K562 (cell line): ENCODE results near the gene RETREG2. TPM values are rescaled to one million over a fixed set of nuclear protein-coding genes. Genes with fewer than 3 reads are reported as not detected.

Experiments used
- ATF4 ChIP-seq: fragments of 450-650 bp; formaldehyde crosslinking; IDR thresholded peaks from 2 replicates; pipeline ENCODE4 v1.4.0; 2022; ENCODE audit warnings: mild to moderate bottlenecking, moderate library complexity
- BDP1 ChIP-seq: IDR thresholded peaks from 3 replicates; pipeline ENCODE4 v1.6.1; 2011; ENCODE audit not compliant: insufficient read length, insufficient read depth
- BMI1 ChIP-seq: fragments of 150-350 bp; IDR thresholded peaks from 2 replicates; pipeline ENCODE4 v1.6.1; 2014; ENCODE audit warnings: low read length
- CTCF ChIP-seq, 3 experiments: IDR thresholded peaks in 2 of 3; conservative IDR thresholded peaks in 1 of 3; 2 replicates each; pipeline ENCODE4 v1.5.1; 2011 to 2012; ENCODE audit warnings: low read length in 3 of 3, mild to moderate bottlenecking in 3 of 3, control low read depth in 2 of 3, improper control_type of control experiment in 1 of 3, inconsistent platforms in 1 of 3, low read depth in 1 of 3, mixed read lengths in 1 of 3, moderate library complexity in 1 of 3; ENCODE audit not compliant: insufficient read depth in 2 of 3
- MAFK ChIP-seq: IDR thresholded peaks from 2 replicates; pipeline ENCODE4 v1.6.1; 2011; ENCODE audit warnings: low read length, improper control_type of control experiment
- NR4A1 ChIP-seq, 2 experiments: fragments of 250-450 bp in 1 of 2; fragments of 450-650 bp in 1 of 2; sonication (Bioruptor Pico) in 1 of 2; IDR thresholded peaks; 2 replicates each; pipeline versions ENCODE4 v1.4.0 to v1.6.1; 2016 to 2020; ENCODE audit warnings: mild to moderate bottlenecking in 2 of 2, missing compliant biosample characterization in 1 of 2, missing genetic modification characterization in 1 of 2, moderate library complexity in 1 of 2
- POLR3G ChIP-seq: IDR thresholded peaks from 2 replicates; pipeline ENCODE4 v1.6.1; 2011; ENCODE audit not compliant: insufficient read length, insufficient replicate concordance; ENCODE audit errors: extremely low read depth
- PTRF ChIP-seq: fragments of 450-650 bp; IDR thresholded peaks from 2 replicates; pipeline ENCODE4 v1.6.1; 2016; ENCODE audit warnings: mild to moderate bottlenecking, missing genetic modification characterization, missing compliant biosample characterization
- PYGO2 ChIP-seq: fragments of 450-650 bp; IDR thresholded peaks from 2 replicates; pipeline ENCODE4 v1.6.1; 2016; ENCODE audit warnings: mild to moderate bottlenecking, missing genetic modification characterization, moderate library complexity, missing compliant biosample characterization
- RERE ChIP-seq: sonication (generic); formaldehyde crosslinking; IDR thresholded peaks from 2 replicates; pipeline ENCODE4 v1.8.0; 2023; ENCODE audit warnings: missing genetic modification reagents, mild to moderate bottlenecking, borderline replicate concordance
- RUNX1 ChIP-seq: sonication (generic); IDR thresholded peaks from 2 replicates; pipeline ENCODE4 v1.6.1; 2016; ENCODE audit warnings: antibody characterized with exemption, low read depth
- TAF15 ChIP-seq: fragments of 200-400 bp; formaldehyde crosslinking; IDR thresholded peaks from 2 replicates; pipeline ENCODE4 v1.6.1; 2017; ENCODE audit warnings: mild to moderate bottlenecking, low read depth, low read length, moderate library complexity
- ZBTB5 ChIP-seq: fragments of 450-650 bp; IDR thresholded peaks from 2 replicates; pipeline ENCODE4 v1.6.1; 2017; ENCODE audit warnings: antibody characterized with exemption
- ZKSCAN8 ChIP-seq: fragments of 200-800 bp; sonication (Bioruptor generic); IDR thresholded peaks from 2 replicates; pipeline ENCODE4 v1.6.1; 2016; ENCODE audit warnings: missing genetic modification characterization, missing compliant biosample characterization
- ZNF395 ChIP-seq: fragments of 200-800 bp; sonication (Bioruptor generic); IDR thresholded peaks from 2 replicates; pipeline ENCODE4 v1.6.1; 2017; ENCODE audit warnings: missing genetic modification characterization, missing compliant biosample characterization
- polyA plus RNA-seq, 8 experiments: library from polyadenylated mRNA; depleted of rRNA in 4 of 8; stranded (reverse) in 5 of 8; unstranded in 3 of 8; fragments of >200 nt; fragmentation: Nextera tagmentation in 2 of 8; fragmentation: Illumina TruSeq in 1 of 8; extraction: Ambion mirVana in 2 of 8; extraction: Trizol in 1 of 8; gene quantifications; 2 replicates each; pipeline versions ENCODE4 v1.2.1 to v1.2.3, GENCODE V29; 2011 to 2014; ENCODE audit warnings: inconsistent platforms in 1 of 8, missing spikeins in 1 of 8
- total RNA-seq, 7 experiments: library from RNA; depleted of rRNA in 6 of 7; stranded (reverse); fragments of >200 nt in 6 of 7; fragmentation: Illumina TruSeq in 2 of 7; extraction: Trizol in 2 of 7; gene quantifications; 2 replicates each; pipeline versions ENCODE4 v1.2.1 to v1.2.3, GENCODE V29; 2011 to 2021; ENCODE audit warnings: low replicate concordance in 1 of 7

RETREG2 gene
- total and polyA plus RNA-seq, 9 of the 15 experiments (the other 6 are each of a cell fraction or from before 2014, with no cell fraction given) = 4.9 to 40.1 (median 19.2) TPM

GRCh38 chr2:219206328-219207133, 28.5 kb downstream of the RETREG2 start, which contains the start of gene ZFAND2B (continued):
- TF ChIP-seq RERE = no peak
- no peak for TF ChIP-seq ZKSCAN8 (CRISPR knock-in tag)
- TF ChIP-seq BDP1 = no peak
- TF ChIP-seq CTCF (IDR thresholded peaks at IDR 0.05 in 2 of 3, conservative IDR thresholded peaks at IDR 0.05 in 1 of 3; ENCODE audit: insufficient read depth in 2 of 3, low read depth in 1 of 3, low read length in 3 of 3) = no peak
- no peak for TF ChIP-seq MAFK
- TF ChIP-seq ZBTB5 = no peak
- no peak for TF ChIP-seq NR4A1 (CRISPR knock-in tag; IDR thresholded peaks at IDR 0.05)
- no peak for TF ChIP-seq NR4A1 (tag; IDR thresholded peaks at IDR 0.05)
- no peak for TF ChIP-seq PTRF
- TF ChIP-seq RUNX1 = 0 out of 2 replicates have a peak, but pooled peaks have one; percentile 73
- TF ChIP-seq BMI1 = no peak
- no peak for TF ChIP-seq POLR3G
- TF ChIP-seq ATF4 (CRISPR knock-in tag) = no peak
- no peak for TF ChIP-seq TAF15
- no peak for TF ChIP-seq ZNF395 (CRISPR knock-in tag)
- no peak for TF ChIP-seq PYGO2
